HepG2 (cell line): Measurements from ENCODE around the gene PRDX2. TPM values are rescaled to one million over a fixed set of nuclear protein-coding genes. Genes with fewer than 3 reads are reported as not detected.
A peak's percentile ranks its signal among the peaks of the same experiment; 100 is the strongest.

Experiments used
- ATF6 ChIP-seq: sonication (generic); formaldehyde crosslinking; conservative IDR thresholded peaks from 2 replicates; pipeline ENCODE4 v1.4.0; 2020; ENCODE audit warnings: missing genetic modification reagents
- HOXA3 ChIP-seq: sonication (generic); formaldehyde crosslinking; IDR thresholded peaks from 2 replicates; pipeline ENCODE4 v1.5.0; 2020; ENCODE audit warnings: missing genetic modification reagents
- PRDM4 ChIP-seq: sonication (generic); formaldehyde crosslinking; IDR thresholded peaks from 2 replicates; pipeline ENCODE4 v1.9.0; 2021; ENCODE audit warnings: missing genetic modification reagents, borderline replicate concordance
- RBM22 ChIP-seq: fragments of 200-400 bp; formaldehyde crosslinking; optimal IDR thresholded peaks from 2 replicates; pipeline ENCODE3; 2017; ENCODE audit warnings: mild to moderate bottlenecking, low read length, moderate library complexity
- STAG1 ChIP-seq: sonication (generic); formaldehyde crosslinking; IDR thresholded peaks from 2 replicates; pipeline ENCODE4 v1.4.0; 2020; ENCODE audit warnings: missing genetic modification reagents
- ZBTB38 ChIP-seq: sonication (generic); formaldehyde crosslinking; IDR thresholded peaks from 2 replicates; pipeline ENCODE4 v1.5.1; 2020; ENCODE audit warnings: mild to moderate bottlenecking, missing genetic modification reagents
- ZNF672 ChIP-seq: sonication (generic); formaldehyde crosslinking; IDR thresholded peaks from 2 replicates; pipeline ENCODE4 v1.8.1; 2022; ENCODE audit warnings: missing genetic modification reagents
- ZNF746 ChIP-seq: sonication (generic); formaldehyde crosslinking; IDR thresholded peaks from 2 replicates; pipeline ENCODE4 v1.8.0; 2022; ENCODE audit warnings: mild to moderate bottlenecking, missing genetic modification reagents
- polyA plus RNA-seq, 8 experiments: library from polyadenylated mRNA; depleted of rRNA in 3 of 8; stranded (reverse) in 7 of 8; unstranded in 1 of 8; fragments of >200 nt; fragmentation: Illumina TruSeq in 4 of 8; extraction: Trizol in 4 of 8; gene quantifications; 2 replicates each; pipeline versions ENCODE4 v1.2.1 to v1.2.3, GENCODE V29; 2011 to 2016; ENCODE audit warnings: low read depth in 4 of 8, missing spikeins in 1 of 8, mixed read lengths in 1 of 8; ENCODE audit not compliant: insufficient read depth in 1 of 8
- total RNA-seq, 5 experiments: library from RNA; depleted of rRNA; stranded (reverse); fragments of >200 nt; fragmentation: Illumina TruSeq; extraction: Trizol; gene quantifications; 2 replicates each; pipeline ENCODE4 v1.2.3, GENCODE V29; 2016; ENCODE audit warnings: low read depth in 1 of 5
- TF ChIP-seq, protein P1 (sequence below): sonication (generic); formaldehyde crosslinking; IDR thresholded peaks from 2 replicates; pipeline ENCODE4 v1.9.0; 2021; ENCODE audit warnings: mild to moderate bottlenecking, missing genetic modification reagents
- TF ChIP-seq, protein P2 (sequence below): IDR thresholded peaks from 2 replicates; pipeline ENCODE4 v1.6.1; 2016; ENCODE audit warnings: missing compliant biosample characterization, missing genetic modification reagents, borderline replicate concordance
- TF ChIP-seq, protein P3 (sequence below): sonication (generic); formaldehyde crosslinking; IDR thresholded peaks from 2 replicates; pipeline ENCODE4 v1.4.0; 2020; ENCODE audit warnings: low read depth, mild to moderate bottlenecking, missing genetic modification reagents
- TF ChIP-seq, protein P4 (sequence below): IDR thresholded peaks from 2 replicates; pipeline ENCODE4 v1.6.1; 2016; ENCODE audit warnings: control low read depth

PRDX2 gene
- total and polyA plus RNA-seq, 2 of the 13 experiments (the other 11 are each of a cell fraction or from before 2014, with no cell fraction given), result 218 to 381 TPM

GRCh38 chr19:12806242-12807081 lies 4.9 kb upstream of the PRDX2 start, which contains the start of gene RNASEH2A (continued):
- TF ChIP-seq, protein P1, sequence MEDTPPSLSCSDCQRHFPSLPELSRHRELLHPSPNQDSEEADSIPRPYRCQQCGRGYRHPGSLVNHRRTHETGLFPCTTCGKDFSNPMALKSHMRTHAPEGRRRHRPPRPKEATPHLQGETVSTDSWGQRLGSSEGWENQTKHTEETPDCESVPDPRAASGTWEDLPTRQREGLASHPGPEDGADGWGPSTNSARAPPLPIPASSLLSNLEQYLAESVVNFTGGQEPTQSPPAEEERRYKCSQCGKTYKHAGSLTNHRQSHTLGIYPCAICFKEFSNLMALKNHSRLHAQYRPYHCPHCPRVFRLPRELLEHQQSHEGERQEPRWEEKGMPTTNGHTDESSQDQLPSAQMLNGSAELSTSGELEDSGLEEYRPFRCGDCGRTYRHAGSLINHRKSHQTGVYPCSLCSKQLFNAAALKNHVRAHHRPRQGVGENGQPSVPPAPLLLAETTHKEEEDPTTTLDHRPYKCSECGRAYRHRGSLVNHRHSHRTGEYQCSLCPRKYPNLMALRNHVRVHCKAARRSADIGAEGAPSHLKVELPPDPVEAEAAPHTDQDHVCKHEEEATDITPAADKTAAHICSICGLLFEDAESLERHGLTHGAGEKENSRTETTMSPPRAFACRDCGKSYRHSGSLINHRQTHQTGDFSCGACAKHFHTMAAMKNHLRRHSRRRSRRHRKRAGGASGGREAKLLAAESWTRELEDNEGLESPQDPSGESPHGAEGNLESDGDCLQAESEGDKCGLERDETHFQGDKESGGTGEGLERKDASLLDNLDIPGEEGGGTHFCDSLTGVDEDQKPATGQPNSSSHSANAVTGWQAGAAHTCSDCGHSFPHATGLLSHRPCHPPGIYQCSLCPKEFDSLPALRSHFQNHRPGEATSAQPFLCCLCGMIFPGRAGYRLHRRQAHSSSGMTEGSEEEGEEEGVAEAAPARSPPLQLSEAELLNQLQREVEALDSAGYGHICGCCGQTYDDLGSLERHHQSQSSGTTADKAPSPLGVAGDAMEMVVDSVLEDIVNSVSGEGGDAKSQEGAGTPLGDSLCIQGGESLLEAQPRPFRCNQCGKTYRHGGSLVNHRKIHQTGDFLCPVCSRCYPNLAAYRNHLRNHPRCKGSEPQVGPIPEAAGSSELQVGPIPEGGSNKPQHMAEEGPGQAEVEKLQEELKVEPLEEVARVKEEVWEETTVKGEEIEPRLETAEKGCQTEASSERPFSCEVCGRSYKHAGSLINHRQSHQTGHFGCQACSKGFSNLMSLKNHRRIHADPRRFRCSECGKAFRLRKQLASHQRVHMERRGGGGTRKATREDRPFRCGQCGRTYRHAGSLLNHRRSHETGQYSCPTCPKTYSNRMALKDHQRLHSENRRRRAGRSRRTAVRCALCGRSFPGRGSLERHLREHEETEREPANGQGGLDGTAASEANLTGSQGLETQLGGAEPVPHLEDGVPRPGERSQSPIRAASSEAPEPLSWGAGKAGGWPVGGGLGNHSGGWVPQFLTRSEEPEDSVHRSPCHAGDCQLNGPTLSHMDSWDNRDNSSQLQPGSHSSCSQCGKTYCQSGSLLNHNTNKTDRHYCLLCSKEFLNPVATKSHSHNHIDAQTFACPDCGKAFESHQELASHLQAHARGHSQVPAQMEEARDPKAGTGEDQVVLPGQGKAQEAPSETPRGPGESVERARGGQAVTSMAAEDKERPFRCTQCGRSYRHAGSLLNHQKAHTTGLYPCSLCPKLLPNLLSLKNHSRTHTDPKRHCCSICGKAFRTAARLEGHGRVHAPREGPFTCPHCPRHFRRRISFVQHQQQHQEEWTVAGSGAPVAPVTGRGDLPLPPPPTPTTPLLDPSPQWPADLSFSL (CRISPR knock-in tag), result no peak
- TF ChIP-seq, protein P2, sequence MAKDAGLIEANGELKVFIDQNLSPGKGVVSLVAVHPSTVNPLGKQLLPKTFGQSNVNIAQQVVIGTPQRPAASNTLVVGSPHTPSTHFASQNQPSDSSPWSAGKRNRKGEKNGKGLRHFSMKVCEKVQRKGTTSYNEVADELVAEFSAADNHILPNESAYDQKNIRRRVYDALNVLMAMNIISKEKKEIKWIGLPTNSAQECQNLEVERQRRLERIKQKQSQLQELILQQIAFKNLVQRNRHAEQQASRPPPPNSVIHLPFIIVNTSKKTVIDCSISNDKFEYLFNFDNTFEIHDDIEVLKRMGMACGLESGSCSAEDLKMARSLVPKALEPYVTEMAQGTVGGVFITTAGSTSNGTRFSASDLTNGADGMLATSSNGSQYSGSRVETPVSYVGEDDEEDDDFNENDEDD (CRISPR knock-in tag), result peak; percentile 99
- no peak for TF ChIP-seq ZNF672 (CRISPR knock-in tag)
- TF ChIP-seq ZNF746 (CRISPR knock-in tag), result no peak; the same call in 1 of the 2 replicates
- TF ChIP-seq PRDM4 (CRISPR knock-in tag), result peak; percentile 63; the same call in 1 of the 2 replicates
- TF ChIP-seq ZBTB38 (CRISPR knock-in tag), result peak; percentile 68; the same call in 1 of the 2 replicates
- no peak for TF ChIP-seq RBM22
- TF ChIP-seq, protein P3, sequence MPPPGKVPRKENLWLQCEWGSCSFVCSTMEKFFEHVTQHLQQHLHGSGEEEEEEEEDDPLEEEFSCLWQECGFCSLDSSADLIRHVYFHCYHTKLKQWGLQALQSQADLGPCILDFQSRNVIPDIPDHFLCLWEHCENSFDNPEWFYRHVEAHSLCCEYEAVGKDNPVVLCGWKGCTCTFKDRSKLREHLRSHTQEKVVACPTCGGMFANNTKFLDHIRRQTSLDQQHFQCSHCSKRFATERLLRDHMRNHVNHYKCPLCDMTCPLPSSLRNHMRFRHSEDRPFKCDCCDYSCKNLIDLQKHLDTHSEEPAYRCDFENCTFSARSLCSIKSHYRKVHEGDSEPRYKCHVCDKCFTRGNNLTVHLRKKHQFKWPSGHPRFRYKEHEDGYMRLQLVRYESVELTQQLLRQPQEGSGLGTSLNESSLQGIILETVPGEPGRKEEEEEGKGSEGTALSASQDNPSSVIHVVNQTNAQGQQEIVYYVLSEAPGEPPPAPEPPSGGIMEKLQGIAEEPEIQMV, result 0 out of 2 replicates have a peak, but pooled peaks have one; percentile 30
- TF ChIP-seq, protein P4, sequence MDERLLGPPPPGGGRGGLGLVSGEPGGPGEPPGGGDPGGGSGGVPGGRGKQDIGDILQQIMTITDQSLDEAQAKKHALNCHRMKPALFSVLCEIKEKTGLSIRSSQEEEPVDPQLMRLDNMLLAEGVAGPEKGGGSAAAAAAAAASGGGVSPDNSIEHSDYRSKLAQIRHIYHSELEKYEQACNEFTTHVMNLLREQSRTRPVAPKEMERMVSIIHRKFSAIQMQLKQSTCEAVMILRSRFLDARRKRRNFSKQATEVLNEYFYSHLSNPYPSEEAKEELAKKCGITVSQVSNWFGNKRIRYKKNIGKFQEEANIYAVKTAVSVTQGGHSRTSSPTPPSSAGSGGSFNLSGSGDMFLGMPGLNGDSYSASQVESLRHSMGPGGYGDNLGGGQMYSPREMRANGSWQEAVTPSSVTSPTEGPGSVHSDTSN, result no peak
- TF ChIP-seq STAG1 (CRISPR knock-in tag), result no peak
- TF ChIP-seq HOXA3 (CRISPR knock-in tag), result peak; percentile 91
- no peak for TF ChIP-seq ATF6
